ENCODE results near the gene ACTR3. TPM values are rescaled to one million over a fixed set of nuclear protein-coding genes. Genes with fewer than 3 reads are reported as not detected.

ACTR3 gene
- total RNA-seq, 1 donor from 2014 or later: 691 TPM

GRCh38 chr2:113876503-113877387 is 13.1 kb upstream of the ACTR3 start:
- intact Hi-C loops (cut with micrococcal nuclease): loop anchor here (1.0 to 5.0 kb wide), 4 partner anchors 13 to 879 kb away; partner anchors contain the start of gene SLC35F5

DNA sequence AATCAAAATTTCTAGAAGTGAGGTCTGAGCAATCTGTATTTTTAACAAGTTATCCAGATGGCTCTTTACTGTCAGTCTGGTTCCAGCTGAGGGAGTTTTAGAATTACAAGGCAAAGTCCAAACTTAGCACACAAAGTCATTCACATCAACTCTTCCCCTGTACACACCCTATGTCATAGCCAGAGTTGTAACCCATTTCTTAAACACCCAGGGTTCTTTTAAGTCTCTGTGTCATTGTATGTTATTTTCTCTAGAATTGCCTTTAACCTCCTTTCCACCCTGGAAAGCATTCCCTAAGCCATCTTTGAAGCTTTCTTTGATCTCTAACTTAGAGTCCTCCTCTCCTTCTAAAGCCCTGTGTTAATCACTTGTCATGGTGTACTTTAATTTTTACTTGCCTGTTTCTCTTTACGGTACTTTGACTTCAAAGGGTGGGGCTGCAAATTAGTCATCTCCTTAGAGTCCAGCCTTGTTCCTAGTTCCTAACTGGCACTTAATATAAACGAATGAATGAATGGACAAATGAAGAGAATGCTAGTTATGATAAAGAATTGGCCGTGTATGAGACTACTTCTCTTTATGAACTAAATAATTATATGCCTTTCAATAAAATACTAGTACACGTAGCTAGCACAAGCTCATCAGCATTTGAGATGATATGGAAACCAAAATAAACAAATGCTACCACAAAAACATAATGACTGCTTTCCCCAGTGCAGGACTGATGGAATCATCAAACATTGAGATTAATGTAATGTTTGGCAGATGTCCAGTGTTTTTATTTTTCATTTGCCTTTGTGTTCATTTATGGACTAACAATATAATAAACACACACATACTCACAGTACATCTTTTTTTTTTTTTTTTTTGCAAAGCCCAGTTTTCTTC is 11.9 kb upstream of the ACTR3 start:
- intact Hi-C loops (cut with micrococcal nuclease): loop anchor here (5.0 kb wide), 1 partner anchor 881 kb away; no protein-coding TSS in a partner anchor

- intact Hi-C loops (cut with micrococcal nuclease): loop anchor here (5.0 kb wide), 1 partner anchor 881 kb away; no protein-coding TSS in a partner anchor
Measured at GRCh38 chr2:113878743-113879142, 11.1 kb upstream of the ACTR3 start.

DNA sequence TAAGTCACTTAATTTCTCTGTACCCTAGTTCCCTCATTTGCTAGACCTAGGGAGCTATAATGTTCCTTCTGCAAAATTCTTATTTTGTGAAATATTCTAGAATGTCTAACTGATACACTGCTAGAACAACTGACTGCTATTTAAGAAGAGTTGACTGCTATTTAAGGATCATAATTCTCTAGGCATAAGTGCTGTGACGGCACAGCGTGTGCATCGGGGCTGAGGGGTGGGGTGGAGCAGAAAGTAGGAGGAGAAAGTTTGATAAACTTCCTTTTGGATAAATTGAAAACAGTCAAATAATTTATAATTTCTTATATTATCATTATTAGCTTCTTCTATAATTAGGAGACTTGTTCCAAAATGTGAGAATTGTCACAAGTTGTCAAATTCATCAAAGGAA is 10.4 kb upstream of the ACTR3 start:
- intact Hi-C loops (cut with micrococcal nuclease): loop anchor here (5.0 kb wide), 1 partner anchor 882 kb away; no protein-coding TSS in a partner anchor

DNA sequence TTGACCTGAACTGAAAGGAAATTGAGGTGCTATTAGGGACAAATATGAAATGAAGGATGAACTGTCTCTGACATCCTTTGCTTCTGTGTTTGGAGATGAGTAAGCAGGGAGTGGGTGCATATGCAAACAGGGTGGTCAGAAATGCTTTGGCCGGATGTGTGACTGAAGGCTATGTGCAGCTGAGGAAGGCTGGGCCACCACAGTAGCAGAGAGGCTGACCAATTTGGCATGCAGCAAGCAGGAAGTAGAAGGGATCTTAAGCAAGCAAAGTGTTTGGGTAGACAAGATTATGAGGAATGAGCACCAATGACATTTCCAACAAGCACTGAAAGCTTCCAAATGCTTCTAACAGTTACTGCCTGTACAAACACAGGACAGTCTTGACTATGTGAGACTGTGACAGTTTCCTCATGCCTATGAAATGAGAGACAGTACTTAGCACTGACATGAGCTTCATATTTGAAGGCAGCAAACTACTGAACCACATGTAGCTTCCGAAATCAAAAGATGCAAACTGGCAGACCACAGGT is 3.3 kb upstream of the ACTR3 start:
- intact Hi-C loops (cut with micrococcal nuclease): loop anchor here (5.0 to 10.0 kb wide), 3 partner anchors 194 to 1342 kb away; partner anchors contain the start of gene POLR1B

DNA sequence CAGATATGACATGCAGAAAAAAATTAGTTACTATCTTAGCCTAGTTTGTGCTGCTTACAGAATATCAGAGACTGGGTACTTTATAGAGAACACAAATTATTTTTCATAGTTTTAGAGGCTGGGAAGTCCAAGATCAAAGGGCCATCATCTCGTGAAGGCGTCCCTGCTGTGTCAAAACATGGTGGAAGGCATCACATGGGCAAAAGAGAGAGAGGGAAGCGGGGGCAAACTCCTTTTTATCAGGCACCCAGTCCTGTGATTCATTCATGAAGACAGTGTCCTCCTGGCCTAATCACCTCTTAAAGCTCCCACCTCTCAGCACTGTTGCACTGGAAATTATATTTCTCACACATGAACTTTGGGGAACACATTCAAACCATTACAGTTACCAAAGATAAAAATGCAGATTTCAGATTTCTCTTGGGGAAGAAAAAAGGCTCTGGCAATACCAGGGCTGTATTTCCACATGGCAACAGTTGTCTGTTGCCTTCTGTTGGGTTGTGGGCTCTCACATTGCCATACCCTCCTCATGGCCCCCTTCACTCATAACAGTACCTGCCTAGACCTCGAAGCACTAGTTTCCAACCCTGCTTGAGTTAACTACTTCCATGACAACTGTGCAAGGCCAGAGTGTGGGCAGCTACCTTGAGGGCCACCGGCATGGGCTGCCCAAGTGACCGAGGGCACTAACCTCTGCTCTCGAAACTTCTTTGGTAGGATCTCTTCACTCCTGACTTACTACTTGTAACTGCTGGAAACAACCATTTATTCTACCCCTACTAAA is 2.7 kb upstream of the ACTR3 start:
- intact Hi-C loops (cut with micrococcal nuclease): loop anchor here (5.0 to 10.0 kb wide), 3 partner anchors 195 to 1342 kb away; partner anchors contain the start of gene POLR1B

GRCh38 chr2:113888641-113889470 is 1.0 kb upstream of the ACTR3 start:
- intact Hi-C loops (cut with micrococcal nuclease): loop anchor here (1.0 to 10.0 kb wide), 5 partner anchors 13 to 1344 kb away; partner anchors contain the start of genes POLR1B and SLC35F5

- intact Hi-C loops (cut with micrococcal nuclease): loop anchor here (1.0 to 5.0 kb wide), 4 partner anchors 14 to 288 kb away; no protein-coding TSS in a partner anchor
Measured at GRCh38 chr2:113890253-113891235, 655 bp downstream of the ACTR3 start.

DNA sequence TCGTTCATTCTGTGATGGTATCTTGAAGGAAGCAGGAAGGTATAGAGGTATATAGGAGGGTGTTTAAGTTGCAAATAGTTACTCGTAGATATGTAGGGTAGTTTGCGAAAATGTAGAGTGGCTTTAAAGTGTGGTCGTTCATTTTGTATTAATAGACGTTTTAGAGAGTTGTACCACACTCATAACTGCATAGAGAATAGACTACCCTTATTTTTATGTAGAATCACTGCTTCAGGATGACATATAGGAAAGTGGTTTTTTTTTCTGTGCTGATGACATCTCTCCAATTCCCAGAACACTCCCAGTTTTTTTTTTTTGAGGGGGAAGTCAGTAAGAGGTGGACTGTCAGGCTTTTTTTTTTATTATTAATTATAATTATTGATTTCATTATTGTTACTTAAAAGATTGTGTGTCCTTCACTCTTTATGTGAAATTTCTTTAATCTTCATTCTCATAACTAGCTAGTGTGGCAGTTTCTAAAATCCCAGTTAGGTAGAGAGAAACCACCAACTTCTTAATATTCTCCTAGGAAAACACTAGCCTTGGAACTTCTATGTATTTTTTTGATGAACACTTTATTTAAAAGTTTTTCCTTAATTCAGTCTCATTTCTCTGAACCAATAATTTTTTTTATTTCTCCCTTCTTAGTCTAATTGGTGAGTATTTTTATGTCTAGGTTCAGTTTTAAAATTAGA is 1.5 kb downstream of the ACTR3 start:
- intact Hi-C loops (cut with micrococcal nuclease): loop anchor here (1.0 to 5.0 kb wide), 4 partner anchors 13 to 289 kb away; no protein-coding TSS in a partner anchor

DNA sequence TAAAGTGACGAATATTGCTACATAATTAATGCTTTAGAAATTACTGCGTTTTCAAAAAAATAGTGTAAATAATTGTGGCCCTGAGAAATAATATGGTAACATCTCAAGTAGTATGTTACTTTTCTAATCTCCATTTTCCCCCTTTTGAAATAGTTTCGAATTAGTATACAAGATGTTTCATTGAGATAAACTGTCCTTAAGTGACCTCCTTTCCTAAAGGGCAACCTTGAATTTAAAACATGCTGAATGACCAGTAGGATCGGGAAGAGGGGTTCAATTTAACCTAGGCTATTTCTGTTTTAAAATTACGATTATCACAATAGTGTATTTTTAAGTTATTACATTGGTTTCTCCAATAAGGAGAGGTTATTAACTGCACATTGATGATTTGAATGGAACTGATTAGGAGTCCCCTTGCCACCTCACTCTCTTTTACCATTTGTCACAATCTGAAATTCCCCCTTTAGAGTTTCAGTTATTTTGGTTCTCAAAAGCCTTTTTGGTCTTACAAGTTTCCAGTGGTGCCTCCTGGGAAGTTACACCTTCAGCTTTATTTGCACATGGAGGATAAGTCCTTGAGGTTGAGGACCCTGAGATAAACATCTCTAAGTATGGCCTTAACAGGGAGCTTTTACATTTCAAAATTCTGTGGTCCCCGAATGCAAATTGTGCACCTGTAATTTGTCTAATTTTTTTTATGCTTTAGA is 2.3 kb downstream of the ACTR3 start:
- intact Hi-C loops (cut with micrococcal nuclease): loop anchor here (5.0 kb wide), 1 partner anchor 50 kb away; no protein-coding TSS in a partner anchor

- intact Hi-C loops (cut with micrococcal nuclease): loop anchor here (1.0 to 5.0 kb wide), 2 partner anchors 9 to 48 kb away; no protein-coding TSS in a partner anchor
Measured at GRCh38 chr2:113894156-113894743, 4.4 kb downstream of the ACTR3 start.

GRCh38 chr2:113895301-113895700 is 5.4 kb downstream of the ACTR3 start:
- intact Hi-C loops (cut with micrococcal nuclease): no loop called here

DNA sequence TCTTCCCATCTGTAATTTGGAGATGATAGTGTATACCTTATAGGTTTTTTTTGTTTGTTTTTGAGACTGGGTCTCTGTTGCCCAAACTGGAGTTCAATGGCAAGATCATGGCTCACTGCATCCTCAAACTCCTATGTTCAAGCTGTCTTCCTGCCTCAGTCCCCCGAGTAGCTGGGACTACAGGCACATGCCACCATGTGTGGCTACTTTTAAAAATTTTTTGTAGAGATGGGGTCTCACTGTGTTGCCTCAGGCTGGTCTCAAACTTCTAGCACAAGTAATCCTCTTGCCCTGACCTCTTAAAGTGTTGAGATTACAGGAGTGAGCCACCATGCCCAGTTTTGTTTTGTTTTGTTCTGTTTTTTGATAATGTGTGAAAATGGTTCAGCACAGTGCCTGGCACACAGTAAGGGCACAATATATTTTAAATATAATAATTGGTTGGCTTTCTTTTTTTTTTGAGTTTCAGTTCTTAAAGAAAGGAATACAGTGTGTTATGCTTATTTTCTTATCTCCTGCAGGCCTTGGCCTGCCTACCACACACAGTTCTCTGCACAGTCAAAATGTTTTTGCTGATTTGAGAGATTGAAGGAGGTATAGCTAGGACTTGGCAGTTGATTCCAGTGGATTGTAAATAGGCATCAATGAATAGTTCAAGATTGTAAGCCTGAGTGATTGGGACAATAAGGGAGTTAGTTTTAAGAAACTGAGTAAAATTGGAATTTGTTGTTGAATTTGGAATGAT is 6.1 kb downstream of the ACTR3 start:
- intact Hi-C loops (cut with micrococcal nuclease): no loop called here

DNA sequence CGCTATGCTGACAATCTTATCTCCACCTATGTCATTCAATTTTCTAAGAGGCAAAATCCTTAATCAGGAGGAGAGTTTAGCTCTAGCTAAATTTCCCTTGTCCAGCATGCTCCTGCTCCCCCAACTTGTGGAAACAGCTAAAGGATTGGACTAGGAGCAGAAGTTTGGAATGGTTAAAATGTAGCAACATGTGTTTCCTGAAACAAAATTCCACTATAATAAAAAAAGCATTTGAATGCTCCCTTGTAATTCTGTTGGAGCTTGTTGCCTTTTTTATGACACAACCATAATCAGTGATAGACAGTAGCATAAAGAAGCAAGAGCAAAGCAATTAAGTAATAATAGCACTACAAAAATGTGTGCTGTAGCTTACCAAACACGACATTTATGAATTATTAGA is 6.9 kb downstream of the ACTR3 start:
- intact Hi-C loops (cut with micrococcal nuclease): no loop called here

DNA sequence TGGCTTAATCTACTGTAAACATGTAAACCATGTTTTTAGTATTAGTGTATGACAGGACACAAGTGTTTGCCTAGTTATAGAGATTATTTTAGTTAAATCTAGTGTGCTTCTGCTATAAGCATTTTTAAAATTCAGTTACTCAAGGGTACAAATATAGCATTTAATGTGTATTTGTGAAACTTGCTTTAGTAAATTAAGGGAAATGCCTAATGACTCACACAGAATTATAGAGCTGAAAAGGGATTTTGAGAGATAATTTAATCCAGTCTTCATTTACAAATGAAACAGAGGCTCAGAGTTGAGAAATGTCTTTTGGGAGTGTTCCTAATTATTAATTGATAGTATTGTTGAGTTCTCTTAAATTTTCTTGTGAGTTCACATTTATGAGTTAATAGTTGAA is 8.2 kb downstream of the ACTR3 start:
- intact Hi-C loops (cut with micrococcal nuclease): no loop called here

DNA sequence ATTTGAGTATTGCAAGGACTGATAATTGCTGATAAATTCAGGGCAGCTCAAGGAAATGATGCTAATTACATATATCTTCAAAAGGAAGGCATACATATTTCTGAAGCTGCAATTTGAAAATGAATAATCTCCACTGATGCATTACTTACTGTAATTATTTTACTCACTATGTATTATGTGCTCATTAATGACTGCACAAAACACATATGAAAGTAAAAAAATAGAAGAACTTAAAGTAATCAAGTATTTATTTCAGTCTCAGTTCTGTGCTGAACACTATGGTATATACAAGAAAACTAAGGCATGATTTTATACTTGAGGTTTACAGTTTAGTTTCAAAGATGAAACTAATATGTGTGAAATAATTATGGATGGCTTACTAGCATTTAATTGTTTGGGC is 9.3 kb downstream of the ACTR3 start:
- intact Hi-C loops (cut with micrococcal nuclease): no loop called here
